Astrocyte (in vitro differentiated cells and primary cell): ENCODE data around the gene SRD5A1. TPM values are rescaled to one million over a fixed set of nuclear protein-coding genes. Genes with fewer than 3 reads are reported as not detected.
"Not testable (repeated sequence)": the region's sequence is repeated elsewhere in the genome, so short reads cannot be mapped to it uniquely, and the experiment has no call there.

Experiments used
- DNase-seq: peaks from one replicate; pipeline ENCODE4 v3.0.0-alpha.2; 2010; ENCODE audit warnings: low read depth
- FAIRE-seq: peaks from 2 replicates; lab custom pipeline; 2011; peaks lifted over from hg19 to GRCh38; lab: Jason Lieb, UNC
- H2AFZ ChIP-seq: 2 replicates; pipeline ENCODE4 v1.6.0; 2012; ENCODE audit warnings: low read depth, low read length, inconsistent platforms
- H3K27ac ChIP-seq: 2 replicates; pipeline ENCODE4 v1.5.1; 2011; ENCODE audit warnings: low read depth, low read length, inconsistent platforms
- H3K27me3 ChIP-seq: 2 replicates; pipeline ENCODE4 v1.6.0; 2011; ENCODE audit warnings: low read length, inconsistent platforms; ENCODE audit not compliant: insufficient read depth
- H3K36me3 ChIP-seq: 2 replicates; pipeline ENCODE4 v1.5.1; 2011; ENCODE audit warnings: low read length, inconsistent platforms; ENCODE audit not compliant: insufficient read depth
- H3K4me1 ChIP-seq: 2 replicates; pipeline ENCODE4 v1.5.1; 2011; ENCODE audit warnings: low read length, inconsistent platforms; ENCODE audit not compliant: insufficient read depth
- H3K4me2 ChIP-seq: 2 replicates; pipeline ENCODE4 v1.6.0; 2012; ENCODE audit warnings: low read length, inconsistent platforms
- H3K4me3 ChIP-seq: 2 replicates; pipeline ENCODE4 v1.5.1; 2011; ENCODE audit warnings: low read depth, mild to moderate bottlenecking, low read length, inconsistent platforms; ENCODE audit not compliant: insufficient read depth
- H3K79me2 ChIP-seq: 2 replicates; pipeline ENCODE4 v1.6.0; 2012; ENCODE audit warnings: mild to moderate bottlenecking, low read length, inconsistent platforms; ENCODE audit not compliant: insufficient read depth
- H3K9ac ChIP-seq: 2 replicates; pipeline ENCODE4 v1.6.0; 2012; ENCODE audit warnings: mild to moderate bottlenecking, low read length, inconsistent platforms
- H3K9me3 ChIP-seq: 2 replicates; pipeline ENCODE4 v1.5.1; 2012; ENCODE audit warnings: low read depth, mild to moderate bottlenecking, low read length, inconsistent platforms; ENCODE audit not compliant: insufficient read depth
- H4K20me1 ChIP-seq: 2 replicates; pipeline ENCODE4 v1.6.0; 2012; ENCODE audit warnings: low read length, inconsistent platforms; ENCODE audit not compliant: insufficient read depth
- H3K27ac Mint-ChIP-seq: one replicate; pipeline ENCODE4 v1.8.0; 2021; ENCODE audit warnings: mild to moderate bottlenecking, mixed read lengths; ENCODE audit not compliant: unreplicated experiment
- H3K27me3 Mint-ChIP-seq: one replicate; pipeline ENCODE4 v1.8.0; 2021; ENCODE audit warnings: low read depth, mixed read lengths; ENCODE audit not compliant: unreplicated experiment
- H3K36me3 Mint-ChIP-seq: one replicate; pipeline ENCODE4 v1.8.0; 2021; ENCODE audit warnings: low read depth, mixed read lengths; ENCODE audit not compliant: unreplicated experiment
- H3K4me1 Mint-ChIP-seq: one replicate; pipeline ENCODE4 v1.8.0; 2021; ENCODE audit warnings: low read depth, mixed read lengths; ENCODE audit not compliant: unreplicated experiment
- H3K4me3 Mint-ChIP-seq: one replicate; pipeline ENCODE4 v1.8.0; 2021; ENCODE audit warnings: mild to moderate bottlenecking, moderate library complexity, mixed read lengths; ENCODE audit not compliant: unreplicated experiment
- H3K9me3 Mint-ChIP-seq: one replicate; pipeline ENCODE4 v1.8.0; 2021; ENCODE audit warnings: mild to moderate bottlenecking, mixed read lengths; ENCODE audit not compliant: unreplicated experiment
- EZH2 ChIP-seq: IDR thresholded peaks from 2 replicates; pipeline ENCODE4 v1.6.1; 2012; ENCODE audit warnings: mild to moderate bottlenecking, low read length, inconsistent platforms; ENCODE audit not compliant: insufficient read depth
- total RNA-seq: library from RNA; stranded (reverse); gene quantifications from 2 replicates; pipeline ENCODE4 v1.2.1, GENCODE V29; 2021
- TF ChIP-seq, protein P1 (sequence below): IDR thresholded peaks from 2 replicates; pipeline ENCODE4 v1.5.1; 2011; ENCODE audit warnings: low read depth, mild to moderate bottlenecking, inconsistent platforms, low read length, moderate library complexity; ENCODE audit not compliant: insufficient read depth

Gene SRD5A1
- total RNA-seq, 1 donor from 2014 or later = 27.6 TPM

- Histone ChIP-seq H2AFZ (no peak overlapping the region), H3K27ac (no peak overlapping the region), H3K9ac (no peak overlapping the region), H3K4me3 (no peak overlapping the region), H3K36me3 (peaks cover 15% of the 10 kb centered on the region), H3K4me2 (no peak overlapping the region), H3K4me1 (no peaks in the 10 kb centered on the region), H3K79me2 (no peaks in the 10 kb centered on the region), H3K27me3 (no peaks in the 10 kb centered on the region), H4K20me1 (no peaks in the 10 kb centered on the region), H3K9me3 (no peaks in the 10 kb centered on the region)
- H3K27ac Mint-ChIP-seq = no peak overlapping the region
- no peak for FAIRE-seq
- peaks cover 43% of the 10 kb centered on the region for H3K36me3 Mint-ChIP-seq
- H3K4me1 Mint-ChIP-seq = no peaks in the 10 kb centered on the region
- H3K4me3 Mint-ChIP-seq = no peak overlapping the region
- H3K9me3 Mint-ChIP-seq = peaks cover 6% of the 10 kb centered on the region
- no peak for DNase-seq
- TF ChIP-seq, protein P1, sequence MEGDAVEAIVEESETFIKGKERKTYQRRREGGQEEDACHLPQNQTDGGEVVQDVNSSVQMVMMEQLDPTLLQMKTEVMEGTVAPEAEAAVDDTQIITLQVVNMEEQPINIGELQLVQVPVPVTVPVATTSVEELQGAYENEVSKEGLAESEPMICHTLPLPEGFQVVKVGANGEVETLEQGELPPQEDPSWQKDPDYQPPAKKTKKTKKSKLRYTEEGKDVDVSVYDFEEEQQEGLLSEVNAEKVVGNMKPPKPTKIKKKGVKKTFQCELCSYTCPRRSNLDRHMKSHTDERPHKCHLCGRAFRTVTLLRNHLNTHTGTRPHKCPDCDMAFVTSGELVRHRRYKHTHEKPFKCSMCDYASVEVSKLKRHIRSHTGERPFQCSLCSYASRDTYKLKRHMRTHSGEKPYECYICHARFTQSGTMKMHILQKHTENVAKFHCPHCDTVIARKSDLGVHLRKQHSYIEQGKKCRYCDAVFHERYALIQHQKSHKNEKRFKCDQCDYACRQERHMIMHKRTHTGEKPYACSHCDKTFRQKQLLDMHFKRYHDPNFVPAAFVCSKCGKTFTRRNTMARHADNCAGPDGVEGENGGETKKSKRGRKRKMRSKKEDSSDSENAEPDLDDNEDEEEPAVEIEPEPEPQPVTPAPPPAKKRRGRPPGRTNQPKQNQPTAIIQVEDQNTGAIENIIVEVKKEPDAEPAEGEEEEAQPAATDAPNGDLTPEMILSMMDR = no peak
- TF ChIP-seq EZH2 = no peak
- H3K27me3 Mint-ChIP-seq = no peaks in the 10 kb centered on the region
Observed at GRCh38 chr5:6660688-6661087, 27.4 kb downstream of the SRD5A1 start.

GRCh38 chr5:6666762-6667161, 33.5 kb downstream of the SRD5A1 start:
- DNase-seq = no peak
- Histone ChIP-seq H3K27me3 (no peaks in the 10 kb centered on the region), H3K9ac (no peak overlapping the region), H2AFZ (no peak overlapping the region), H3K27ac (no peak overlapping the region), H3K9me3 (no peaks in the 10 kb centered on the region), H4K20me1 (no peaks in the 10 kb centered on the region), H3K36me3 (peaks cover 2% of the 10 kb centered on the region), H3K4me1 (no peaks in the 10 kb centered on the region), H3K4me2 (no peak overlapping the region), H3K4me3 (no peak overlapping the region), H3K79me2 (no peaks in the 10 kb centered on the region)
- no peak overlapping the region for H3K4me3 Mint-ChIP-seq
- TF ChIP-seq EZH2 = no peak
- TF ChIP-seq, protein P1 = no peak
- no peak for FAIRE-seq
- H3K27ac Mint-ChIP-seq = no peak overlapping the region
- H3K9me3 Mint-ChIP-seq = no peaks in the 10 kb centered on the region
- no peaks in the 10 kb centered on the region for H3K4me1 Mint-ChIP-seq
- no peaks in the 10 kb centered on the region for H3K27me3 Mint-ChIP-seq
- peaks cover 22% of the 10 kb centered on the region for H3K36me3 Mint-ChIP-seq

DNA sequence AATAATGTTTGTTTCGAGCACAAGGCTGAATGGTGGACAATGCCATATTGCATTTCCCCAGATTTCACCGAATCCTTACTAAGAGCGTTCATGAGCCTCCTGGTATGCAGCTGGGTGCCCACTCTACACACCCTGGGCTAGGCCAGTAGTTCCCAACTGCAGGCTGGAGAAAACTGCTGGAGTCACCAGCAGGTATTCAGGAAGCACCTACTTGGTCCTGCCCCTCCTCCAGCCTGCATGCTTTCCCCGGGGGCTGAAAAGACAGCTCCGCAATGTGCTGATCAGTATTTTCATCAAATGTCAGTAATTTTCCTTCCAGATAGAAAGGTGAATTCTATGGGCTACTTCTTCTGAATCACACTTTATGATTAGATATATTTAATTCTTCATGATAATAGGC, 34.4 kb downstream of the SRD5A1 start:
- H3K27me3 Mint-ChIP-seq = no peaks in the 10 kb centered on the region
- TF ChIP-seq, protein P1 = no peak
- no peaks in the 10 kb centered on the region for H3K79me2 ChIP-seq
- H3K9me3 Mint-ChIP-seq = no peaks in the 10 kb centered on the region
- H3K9me3 ChIP-seq = no peaks in the 10 kb centered on the region
- H3K36me3 ChIP-seq = peaks cover 2% of the 10 kb centered on the region
- no peaks in the 10 kb centered on the region for H4K20me1 ChIP-seq
- no peak overlapping the region for H2AFZ ChIP-seq
- DNase-seq = no peak
- H3K27me3 ChIP-seq = no peaks in the 10 kb centered on the region
- H3K27ac ChIP-seq = no peak overlapping the region
- H3K27ac Mint-ChIP-seq = no peak overlapping the region
- H3K4me3 ChIP-seq = no peak overlapping the region
- peaks cover 18% of the 10 kb centered on the region for H3K36me3 Mint-ChIP-seq
- H3K4me2 ChIP-seq = no peak overlapping the region
- H3K9ac ChIP-seq = no peak overlapping the region
- FAIRE-seq = no peak
- H3K4me1 ChIP-seq = no peaks in the 10 kb centered on the region
- no peaks in the 10 kb centered on the region for H3K4me1 Mint-ChIP-seq
- H3K4me3 Mint-ChIP-seq = no peak overlapping the region

DNA sequence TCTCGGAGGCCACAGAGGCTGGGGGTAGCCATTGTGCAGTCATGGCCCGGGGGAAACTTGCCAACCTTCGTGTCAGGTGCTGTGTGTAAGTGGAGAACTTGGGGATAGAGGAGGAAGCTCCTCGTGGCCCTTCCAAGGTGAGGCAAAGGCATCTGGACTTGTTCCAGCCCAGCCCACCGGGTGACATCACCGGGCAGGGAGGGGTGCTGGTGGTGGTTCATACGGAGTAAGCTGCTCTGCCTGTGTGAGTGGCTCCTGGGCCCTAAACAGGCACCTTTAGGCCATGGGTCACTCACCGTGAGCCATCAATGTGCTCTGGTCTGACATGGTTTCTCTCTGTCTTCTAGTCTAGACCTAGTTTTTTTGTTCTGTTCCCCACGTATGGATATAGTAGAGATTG, 35.5 kb downstream of the SRD5A1 start:
- not testable (repeated sequence) for H3K4me3 ChIP-seq, H3K4me1 ChIP-seq, H3K36me3 ChIP-seq, H3K9me3 ChIP-seq, H3K9ac ChIP-seq, DNase-seq, H3K4me2 ChIP-seq, H4K20me1 ChIP-seq, H3K27ac ChIP-seq, H3K4me3 Mint-ChIP-seq, H3K79me2 ChIP-seq, H3K27me3 Mint-ChIP-seq, H3K27ac Mint-ChIP-seq, FAIRE-seq, H2AFZ ChIP-seq, H3K4me1 Mint-ChIP-seq, H3K27me3 ChIP-seq, H3K9me3 Mint-ChIP-seq
- H3K36me3 Mint-ChIP-seq = peaks cover 16% of the 10 kb centered on the region
